Natural killer cell (primary cell): ENCODE data around the gene SOX4. TPM values are rescaled to one million over a fixed set of nuclear protein-coding genes. Genes with fewer than 3 reads are reported as not detected.

ENCODE experiments used
- ATAC-seq, 3 donors: fragments of 150-1000 bp in 2 of 3; fragments of 200-7000 bp in 1 of 3; cut with Tn5 transposase; 1 replicate in 1 of 3; 2 replicates in 2 of 3; pipeline ENCODE4 v1.10.0; 2021; ENCODE audit warnings: mild to moderate bottlenecking in 2 of 3, moderate library complexity in 2 of 3
- DNase-seq, 2 donors: peaks; one replicate each; pipeline versions ENCODE4 v3.0.0 to v3.0.0-alpha.2; 2013 to 2021; ENCODE audit warnings: mixed read lengths in 1 of 2
- H3K27ac ChIP-seq: one replicate; pipeline ENCODE4 v1.5.1; 2013; ENCODE audit warnings: mild to moderate bottlenecking, low read length
- H3K27me3 ChIP-seq: one replicate; pipeline ENCODE4 v1.6.1; 2013; ENCODE audit warnings: low read length; ENCODE audit not compliant: control insufficient read depth, insufficient read depth
- H3K36me3 ChIP-seq: one replicate; pipeline ENCODE4 v1.6.1; 2013; ENCODE audit warnings: low read length; ENCODE audit not compliant: control insufficient read depth, insufficient read depth
- H3K4me1 ChIP-seq: one replicate; pipeline ENCODE4 v1.6.1; 2013; ENCODE audit warnings: low read length; ENCODE audit not compliant: control insufficient read depth, insufficient read depth
- H3K4me3 ChIP-seq: one replicate; pipeline ENCODE4 v1.5.1; 2013; ENCODE audit warnings: low read length
- H3K9me3 ChIP-seq: one replicate; pipeline ENCODE4 v1.6.1; 2013; ENCODE audit warnings: low read length; ENCODE audit not compliant: control insufficient read depth, insufficient read depth
- H3K27ac Mint-ChIP-seq, 2 donors: one replicate each; pipeline ENCODE4 v1.8.0; 2022; ENCODE audit warnings: mild to moderate bottlenecking in 2 of 2, mixed read lengths in 2 of 2, moderate library complexity in 1 of 2
- H3K27me3 Mint-ChIP-seq, 2 donors: one replicate each; pipeline ENCODE4 v1.8.0; 2022; ENCODE audit warnings: low read depth in 2 of 2, mixed read lengths in 2 of 2
- H3K36me3 Mint-ChIP-seq: one replicate; pipeline ENCODE4 v1.8.0; 2022; ENCODE audit warnings: mixed read lengths
- H3K4me1 Mint-ChIP-seq, 2 donors: one replicate each; pipeline ENCODE4 v1.8.0; 2022; ENCODE audit warnings: mixed read lengths in 2 of 2
- H3K4me3 Mint-ChIP-seq: one replicate; pipeline ENCODE4 v1.8.0; 2022; ENCODE audit warnings: mild to moderate bottlenecking, moderate library complexity, mixed read lengths
- H3K9me3 Mint-ChIP-seq, 2 donors: one replicate each; pipeline ENCODE4 v1.8.0; 2022; ENCODE audit warnings: mixed read lengths in 2 of 2
- CTCF ChIP-seq: fragments of 200-600 bp; IDR thresholded peaks from one replicate; pipeline ENCODE4 v1.8.0; 2022; ENCODE audit warnings: antibody characterized with exemption
- WGBS: methylation state at CpG from one replicate; pipeline ENCODE4 v1.1.7; 2013; ENCODE audit warnings: missing lambda C conversion rate; ENCODE audit not compliant: insufficient coverage; 5-methylcytosine and 5-hydroxymethylcytosine counted together
- intact Hi-C: fragments of 100-400 bp; cut with micrococcal nuclease; formaldehyde crosslinking; loops from one replicate; pipeline ENCODE4 v1.14.2; 2022
- total RNA-seq, 4 donors: library from RNA; stranded (reverse); fragments of 120-200 nt in 1 of 4; gene quantifications; one replicate each; pipeline versions ENCODE4 v1.2.3 to v1.2.4, GENCODE V29; 2013 to 2022

SOX4 gene
- total RNA-seq, 3 donors from 2014 or later (not counting 1 experiment from before 2014, with no cell fraction given): 4.4 to 7.6 (median 6.4) TPM

GRCh38 chr6:21596949-21597682 is 3.6 kb downstream of the SOX4 start:
- DNase-seq (peak in 1 of 2 donors; percentile 32), ATAC-seq (peak in 1 of 3 donors; percentile 8)
- Histone ChIP-seq H3K27me3 (peaks cover 6% of the 10 kb centered on the region), H3K4me1 (peaks cover 27% of the 10 kb centered on the region), H3K27ac (no peak overlapping the region), H3K4me3 (peak overlapping the region; percentile 66), H3K36me3 (no peaks in the 10 kb centered on the region), H3K9me3 (no peaks in the 10 kb centered on the region)
- Mint-ChIP-seq H3K9me3 (no peaks in the 10 kb centered on the region), H3K4me3 (peak overlapping the region; percentile 94), H3K4me1 (peaks cover 24 to 28% of the 10 kb centered on the region in 2 donors), H3K27me3 (peaks cover 0 to 2% of the 10 kb centered on the region in 2 donors), H3K27ac (peak overlapping the region; percentile 48 to 88), H3K36me3 (no peaks in the 10 kb centered on the region)
- WGBS: 3% methylated on average over 6 of the region's 14 CpGs
- intact Hi-C loops: loop anchor here (10.0 kb wide), 2 partner anchors 328 to 1302 kb away; no protein-coding TSS in a partner anchor
- peak; percentile 65 for TF ChIP-seq CTCF

GRCh38 chr6:21597801-21598673 is 4.5 kb downstream of the SOX4 start:
- Mint-ChIP-seq H3K9me3 (no peaks in the 10 kb centered on the region), H3K4me1 (peaks cover 24 to 28% of the 10 kb centered on the region in 2 donors), H3K27ac (no peak overlapping the region), H3K4me3 (peak overlapping the region; percentile 77), H3K27me3 (peaks cover 0 to 2% of the 10 kb centered on the region in 2 donors), H3K36me3 (no peaks in the 10 kb centered on the region)
- H3K36me3 ChIP-seq: no peaks in the 10 kb centered on the region
- peaks cover 27% of the 10 kb centered on the region for H3K4me1 ChIP-seq
- no peak overlapping the region for H3K27ac ChIP-seq
- H3K9me3 ChIP-seq: no peaks in the 10 kb centered on the region
- no peak for TF ChIP-seq CTCF
- DNase-seq (peak in 1 of 2 donors; percentile 8), ATAC-seq (no peak)
- peaks cover 4% of the 10 kb centered on the region for H3K27me3 ChIP-seq
- 16% methylated on average over 13 of the region's 14 CpGs for WGBS
- H3K4me3 ChIP-seq: peak overlapping the region; percentile 66
- intact Hi-C loops: loop anchor here (10.0 kb wide), 2 partner anchors 327 to 1303 kb away; no protein-coding TSS in a partner anchor

DNA sequence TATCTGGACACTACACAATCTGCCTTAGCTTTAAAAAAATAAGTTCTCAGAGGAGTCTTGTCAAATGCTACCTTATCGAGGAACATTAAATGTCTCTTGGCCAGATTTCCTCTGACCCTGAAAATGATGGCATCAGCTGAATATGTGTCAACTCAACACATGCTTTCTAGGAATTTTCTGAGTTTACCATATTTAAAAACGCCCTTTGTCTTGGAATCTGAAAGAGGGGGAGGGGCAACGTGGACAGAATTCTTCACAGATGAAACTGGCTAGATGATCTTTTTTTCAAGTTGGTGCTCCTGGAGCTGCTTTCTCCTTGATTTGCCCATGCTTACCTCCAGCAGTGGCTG is 5.1 kb downstream of the SOX4 start:
- Mint-ChIP-seq H3K9me3 (no peaks in the 10 kb centered on the region), H3K27ac (no peak overlapping the region), H3K36me3 (no peaks in the 10 kb centered on the region), H3K4me3 (peak overlapping the region; percentile 77), H3K4me1 (peaks cover 24 to 28% of the 10 kb centered on the region in 2 donors), H3K27me3 (peaks cover 0 to 2% of the 10 kb centered on the region in 2 donors)
- intact Hi-C loops: loop anchor here (10.0 kb wide), 2 partner anchors 326 to 1304 kb away; no protein-coding TSS in a partner anchor
- ATAC-seq (no peak), DNase-seq (no peak)
- Histone ChIP-seq H3K4me1 (peaks cover 22% of the 10 kb centered on the region), H3K4me3 (no peak overlapping the region), H3K27ac (no peak overlapping the region), H3K27me3 (peaks cover 4% of the 10 kb centered on the region), H3K36me3 (no peaks in the 10 kb centered on the region), H3K9me3 (no peaks in the 10 kb centered on the region)
- TF ChIP-seq CTCF: no peak
- 32% methylated on average over 3 of the region's 3 CpGs for WGBS
